HepG2 (cell line): Measurements from ENCODE around the gene ZFPM1. TPM values are rescaled to one million over a fixed set of nuclear protein-coding genes. Genes with fewer than 3 reads are reported as not detected.

Experiments
- ARNTL ChIP-seq: sonication (generic); formaldehyde crosslinking; IDR thresholded peaks from 2 replicates; pipeline ENCODE4 v1.4.0; 2020; ENCODE audit warnings: mild to moderate bottlenecking, missing genetic modification reagents
- GATAD1 ChIP-seq: IDR thresholded peaks from 2 replicates; pipeline ENCODE4 v1.6.1; 2016; ENCODE audit warnings: missing genetic modification reagents, missing compliant biosample characterization
- POLR2A ChIP-seq, 2 experiments: IDR thresholded peaks; 2 replicates each; pipeline ENCODE4 v1.6.1; 2011; ENCODE audit warnings: low read depth in 2 of 2, low read length in 2 of 2, mild to moderate bottlenecking in 1 of 2, moderate library complexity in 1 of 2; ENCODE audit not compliant: insufficient read depth in 1 of 2
- POLR2G ChIP-seq: fragments of 200-400 bp; formaldehyde crosslinking; IDR thresholded peaks from 2 replicates; pipeline ENCODE4 v1.6.1; 2018; ENCODE audit warnings: mild to moderate bottlenecking, low read depth, low read length, moderate library complexity
- RBFOX2 ChIP-seq: fragments of 200-400 bp; formaldehyde crosslinking; IDR thresholded peaks from 2 replicates; pipeline ENCODE4 v1.6.1; 2017; ENCODE audit warnings: low read depth, mild to moderate bottlenecking, low read length
- RNF219 ChIP-seq: sonication (generic); formaldehyde crosslinking; IDR thresholded peaks from 2 replicates; pipeline ENCODE4 v1.5.0; 2020; ENCODE audit warnings: mild to moderate bottlenecking, missing genetic modification reagents
- SALL1 ChIP-seq: sonication (generic); formaldehyde crosslinking; IDR thresholded peaks from 2 replicates; pipeline ENCODE4 v1.8.0; 2022; ENCODE audit warnings: mild to moderate bottlenecking, missing genetic modification reagents
- TBX3 ChIP-seq: fragments of 450-650 bp; IDR thresholded peaks from 2 replicates; pipeline ENCODE4 v1.6.1; 2017; ENCODE audit warnings: antibody characterized with exemption, mild to moderate bottlenecking, inconsistent platforms, borderline replicate concordance
- TIGD3 ChIP-seq: sonication (generic); formaldehyde crosslinking; IDR thresholded peaks from 2 replicates; pipeline ENCODE4 v1.5.1; 2020; ENCODE audit warnings: mild to moderate bottlenecking, missing genetic modification reagents, borderline replicate concordance
- ZNF280D ChIP-seq: sonication (generic); formaldehyde crosslinking; IDR thresholded peaks from 2 replicates; pipeline ENCODE4 v1.5.1; 2020; ENCODE audit warnings: mild to moderate bottlenecking, missing genetic modification reagents
- ZNF362 ChIP-seq: sonication (generic); formaldehyde crosslinking; IDR thresholded peaks from 2 replicates; pipeline ENCODE4 v1.4.0; 2020; ENCODE audit warnings: missing genetic modification reagents, mild to moderate bottlenecking, borderline replicate concordance
- ZNF382 ChIP-seq: sonication (generic); formaldehyde crosslinking; IDR thresholded peaks from 2 replicates; pipeline ENCODE4 v1.5.0; 2020; ENCODE audit warnings: missing genetic modification reagents, mild to moderate bottlenecking, borderline replicate concordance
- ZNF672 ChIP-seq: sonication (generic); formaldehyde crosslinking; IDR thresholded peaks from 2 replicates; pipeline ENCODE4 v1.8.1; 2022; ENCODE audit warnings: missing genetic modification reagents
- polyA plus RNA-seq, 8 experiments: library from polyadenylated mRNA; depleted of rRNA in 3 of 8; stranded (reverse) in 7 of 8; unstranded in 1 of 8; fragments of >200 nt; fragmentation: Illumina TruSeq in 4 of 8; extraction: Trizol in 4 of 8; gene quantifications; 2 replicates each; pipeline versions ENCODE4 v1.2.1 to v1.2.3, GENCODE V29; 2011 to 2016; ENCODE audit warnings: low read depth in 4 of 8, missing spikeins in 1 of 8, mixed read lengths in 1 of 8; ENCODE audit not compliant: insufficient read depth in 1 of 8
- total RNA-seq, 5 experiments: library from RNA; depleted of rRNA; stranded (reverse); fragments of >200 nt; fragmentation: Illumina TruSeq; extraction: Trizol; gene quantifications; 2 replicates each; pipeline ENCODE4 v1.2.3, GENCODE V29; 2016; ENCODE audit warnings: low read depth in 1 of 5

Gene ZFPM1
- total and polyA plus RNA-seq, 2 of the 13 experiments (the other 11 are each of a cell fraction or from before 2014, with no cell fraction given), result 1.3 to 3.8 TPM

- no peak for TF ChIP-seq RNF219 (CRISPR knock-in tag)
- no peak for TF ChIP-seq RBFOX2
- no peak for TF ChIP-seq ZNF280D (CRISPR knock-in tag)
- no peak for TF ChIP-seq TIGD3 (CRISPR knock-in tag)
- TF ChIP-seq ARNTL (CRISPR knock-in tag), result no peak
- no peak for TF ChIP-seq SALL1 (CRISPR knock-in tag)
- TF ChIP-seq GATAD1, result no peak
- no peak for TF ChIP-seq ZNF672 (CRISPR knock-in tag)
- TF ChIP-seq TBX3, result no peak
- TF ChIP-seq POLR2A (IDR thresholded peaks at IDR 0.05; ENCODE audit: insufficient read depth in 1 of 2, low read depth in 2 of 2, low read length in 2 of 2), result 0 out of 4 replicates have a peak, but pooled peaks of 1 of the 2 experiments have one; percentile 1
- TF ChIP-seq ZNF382, result no peak
- no peak for TF ChIP-seq ZNF362
- TF ChIP-seq POLR2G, result 0 out of 2 replicates have a peak, but pooled peaks have one; percentile 0
These were observed 78.9 kb downstream of the ZFPM1 start (continued) for GRCh38 chr16:88531931-88532433.
